OCI-LY7 (cell line): Measurements from ENCODE around the gene CHCHD6. TPM values are rescaled to one million over a fixed set of nuclear protein-coding genes. Genes with fewer than 3 reads are reported as not detected.

Experiments used
- BruUV-seq: library from RNA; stranded (reverse); fragments of 400-500 nt; replicated peaks from 2 replicates; lab custom pipeline; 2021; lab: Mats Ljungman, UMichigan
- CTCF ChIA-PET: fragments of 300-600 bp; sonication (Branson Sonifier 250); formaldehyde crosslinking; loops from one replicate; lab custom pipeline; 2022; ENCODE audit warnings: antibody characterized with exemption; ENCODE audit not compliant: unreplicated experiment; lab: Charles Lee
- POLR2A ChIA-PET: fragments of 300-600 bp; sonication (Branson Sonifier 250); formaldehyde crosslinking; loops from one replicate; lab custom pipeline; 2022; ENCODE audit warnings: antibody characterized with exemption; lab: Charles Lee
- DNase-seq: peaks from one replicate; pipeline ENCODE4 v3.0.0-alpha.2; 2015; ENCODE audit warnings: low spot score
- H2AFZ ChIP-seq: fragments of 200-600 bp; sonication (generic), shearing (Covaris generic); 2 replicates; pipeline ENCODE4 v1.6.1; 2014; ENCODE audit warnings: mild to moderate bottlenecking, antibody characterized with exemption, low read length, moderate library complexity
- H3K27ac ChIP-seq: fragments of 200-600 bp; sonication (generic); 2 replicates; pipeline ENCODE4 v1.5.1; 2014; ENCODE audit warnings: mixed run types, low read depth, mild to moderate bottlenecking, moderate library complexity, low read length, inconsistent platforms; ENCODE audit not compliant: poor library complexity, severe bottlenecking
- H3K36me3 ChIP-seq: fragments of 200-600 bp; sonication (generic); 2 replicates; pipeline ENCODE4 v1.6.1; 2014; ENCODE audit warnings: mild to moderate bottlenecking, antibody characterized with exemption, low read length, moderate library complexity, mixed read lengths; ENCODE audit not compliant: insufficient read depth
- H3K4me1 ChIP-seq: fragments of 200-600 bp; sonication (generic); 2 replicates; pipeline ENCODE4 v1.5.1; 2014; ENCODE audit warnings: mild to moderate bottlenecking, low read length; ENCODE audit not compliant: insufficient read depth, poor library complexity, severe bottlenecking
- H3K4me2 ChIP-seq: fragments of 200-600 bp; sonication (generic); 2 replicates; pipeline ENCODE4 v1.6.1; 2014; ENCODE audit warnings: mild to moderate bottlenecking, low read length
- H3K4me3 ChIP-seq: fragments of 200-600 bp; sonication (generic); 2 replicates; pipeline ENCODE4 v1.5.1; 2014; ENCODE audit warnings: mild to moderate bottlenecking, low read depth, low read length; ENCODE audit not compliant: poor library complexity, severe bottlenecking
- H3K79me2 ChIP-seq: fragments of 200-600 bp; sonication (generic); 2 replicates; pipeline ENCODE4 v1.6.1; 2016; ENCODE audit warnings: low read depth, mild to moderate bottlenecking, low read length, moderate library complexity, mixed read lengths; ENCODE audit not compliant: insufficient read depth
- H3K9me2 ChIP-seq: fragments of 200-600 bp; sonication (generic); 2 replicates; pipeline ENCODE4 v1.6.1; 2016; ENCODE audit warnings: mild to moderate bottlenecking, low read length, mixed read lengths; ENCODE audit not compliant: insufficient read depth
- H3K9me3 ChIP-seq: fragments of 200-600 bp; sonication (generic); 2 replicates; pipeline ENCODE4 v1.6.1; 2014; ENCODE audit warnings: mild to moderate bottlenecking, mixed run types, low read length, mixed read lengths
- H4K20me1 ChIP-seq: fragments of 200-600 bp; sonication (generic); 2 replicates; pipeline ENCODE4 v1.6.1; 2014; ENCODE audit warnings: mild to moderate bottlenecking, antibody characterized with exemption, low read length, moderate library complexity, mixed read lengths; ENCODE audit not compliant: insufficient read depth
- EZH2phosphoT487 ChIP-seq: fragments of 200-600 bp; sonication (generic); IDR thresholded peaks from 2 replicates; pipeline ENCODE4 v1.6.1; 2018; ENCODE audit warnings: low read depth, borderline replicate concordance, mild to moderate bottlenecking, mixed run types, antibody characterized with exemption, low read length, moderate library complexity, mixed read lengths
- intact Hi-C: fragments of 100-400 bp; cut with micrococcal nuclease; formaldehyde crosslinking; loops from one replicate; pipeline ENCODE4 v1.10.0; 2022; ENCODE audit not compliant: unreplicated experiment
- total RNA-seq, 2 experiments: library from RNA; depleted of rRNA in 1 of 2; stranded (reverse); fragments of >200 nt in 1 of 2; shearing (Covaris generic) in 1 of 2; gene quantifications; 2 replicates each; pipeline ENCODE4 v1.2.3, GENCODE V29; 2014 to 2022
- TF ChIP-seq, protein P1 (sequence below): fragments of 200-600 bp; sonication (generic); conservative IDR thresholded peaks from 2 replicates; pipeline ENCODE4 v1.5.1; 2014; ENCODE audit warnings: mild to moderate bottlenecking, antibody characterized with exemption, low read length, moderate library complexity, mixed read lengths

CHCHD6 gene
- total RNA-seq, 2 experiments from 2014 or later = 14.7 to 21.2 TPM

DNA sequence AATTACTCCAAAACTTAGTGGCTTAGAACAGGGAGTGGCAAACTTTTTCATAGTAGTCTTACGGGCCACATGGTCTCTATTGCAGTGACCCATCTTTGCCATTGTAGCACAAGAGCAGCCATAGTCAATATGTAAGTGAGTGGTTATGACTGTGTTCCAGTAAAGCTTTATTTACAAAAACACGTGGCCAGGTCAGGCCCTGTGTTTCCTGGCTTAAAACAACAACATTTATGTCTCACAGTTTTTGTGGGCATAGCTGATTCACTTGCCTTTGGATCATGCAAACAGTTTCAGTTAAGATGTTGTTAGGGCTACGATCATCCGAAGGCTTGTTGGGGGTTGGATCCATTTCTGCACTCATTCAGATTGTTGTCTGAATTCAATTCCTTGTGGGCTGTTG is 103.8 kb downstream of the CHCHD6 start:
- BruUV-seq = no TSS peak
- H3K36me3 ChIP-seq = no peaks in the 10 kb centered on the region
- no peak overlapping the region for H2AFZ ChIP-seq
- TF ChIP-seq EZH2phosphoT487 = no peak
- TF ChIP-seq, protein P1, sequence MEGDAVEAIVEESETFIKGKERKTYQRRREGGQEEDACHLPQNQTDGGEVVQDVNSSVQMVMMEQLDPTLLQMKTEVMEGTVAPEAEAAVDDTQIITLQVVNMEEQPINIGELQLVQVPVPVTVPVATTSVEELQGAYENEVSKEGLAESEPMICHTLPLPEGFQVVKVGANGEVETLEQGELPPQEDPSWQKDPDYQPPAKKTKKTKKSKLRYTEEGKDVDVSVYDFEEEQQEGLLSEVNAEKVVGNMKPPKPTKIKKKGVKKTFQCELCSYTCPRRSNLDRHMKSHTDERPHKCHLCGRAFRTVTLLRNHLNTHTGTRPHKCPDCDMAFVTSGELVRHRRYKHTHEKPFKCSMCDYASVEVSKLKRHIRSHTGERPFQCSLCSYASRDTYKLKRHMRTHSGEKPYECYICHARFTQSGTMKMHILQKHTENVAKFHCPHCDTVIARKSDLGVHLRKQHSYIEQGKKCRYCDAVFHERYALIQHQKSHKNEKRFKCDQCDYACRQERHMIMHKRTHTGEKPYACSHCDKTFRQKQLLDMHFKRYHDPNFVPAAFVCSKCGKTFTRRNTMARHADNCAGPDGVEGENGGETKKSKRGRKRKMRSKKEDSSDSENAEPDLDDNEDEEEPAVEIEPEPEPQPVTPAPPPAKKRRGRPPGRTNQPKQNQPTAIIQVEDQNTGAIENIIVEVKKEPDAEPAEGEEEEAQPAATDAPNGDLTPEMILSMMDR = no peak
- H4K20me1 ChIP-seq = no peaks in the 10 kb centered on the region
- H3K4me2 ChIP-seq = no peak overlapping the region
- H3K9me2 ChIP-seq = no peaks in the 10 kb centered on the region
- intact Hi-C loops = no loop called here
- H3K27ac ChIP-seq = no peak overlapping the region
- no peaks in the 10 kb centered on the region for H3K9me3 ChIP-seq
- H3K4me3 ChIP-seq = no peak overlapping the region
- POLR2A ChIA-PET = no interaction called here
- no peak for DNase-seq
- CTCF ChIA-PET = no interaction called here
- no peaks in the 10 kb centered on the region for H3K4me1 ChIP-seq
- H3K79me2 ChIP-seq = no peaks in the 10 kb centered on the region

DNA sequence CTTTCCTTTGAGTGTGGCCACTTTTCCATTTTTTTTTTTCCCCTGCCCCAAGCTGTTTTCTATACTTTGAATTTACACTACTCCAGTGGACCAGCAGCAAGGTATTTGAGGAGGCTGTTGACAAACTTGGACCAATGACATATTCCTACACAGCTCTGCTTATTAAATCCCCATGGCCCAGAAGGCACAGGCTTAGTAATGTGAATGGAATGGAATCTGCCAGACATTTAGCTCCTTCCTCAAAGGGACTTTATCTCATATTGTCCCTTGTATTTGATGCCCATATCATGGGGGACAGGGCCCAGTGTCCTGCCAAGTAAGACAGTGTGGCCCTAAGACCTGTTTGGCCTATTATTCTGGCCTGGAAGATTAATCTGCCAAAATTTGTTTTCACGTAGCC is 107.5 kb downstream of the CHCHD6 start:
- H3K9me3 ChIP-seq = no peaks in the 10 kb centered on the region
- H3K9me2 ChIP-seq = no peaks in the 10 kb centered on the region
- ChIA-PET CTCF (no interaction called here), POLR2A (no interaction called here)
- H2AFZ ChIP-seq = no peak overlapping the region
- intact Hi-C loops = no loop called here
- H3K4me3 ChIP-seq = no peak overlapping the region
- H3K36me3 ChIP-seq = no peaks in the 10 kb centered on the region
- H3K4me2 ChIP-seq = no peak overlapping the region
- no peak overlapping the region for H3K27ac ChIP-seq
- no peaks in the 10 kb centered on the region for H3K4me1 ChIP-seq
- H3K79me2 ChIP-seq = no peaks in the 10 kb centered on the region
- DNase-seq = no peak
- no peaks in the 10 kb centered on the region for H4K20me1 ChIP-seq
- BruUV-seq = no TSS peak
- no peak for TF ChIP-seq EZH2phosphoT487
- TF ChIP-seq, protein P1 = no peak

DNA sequence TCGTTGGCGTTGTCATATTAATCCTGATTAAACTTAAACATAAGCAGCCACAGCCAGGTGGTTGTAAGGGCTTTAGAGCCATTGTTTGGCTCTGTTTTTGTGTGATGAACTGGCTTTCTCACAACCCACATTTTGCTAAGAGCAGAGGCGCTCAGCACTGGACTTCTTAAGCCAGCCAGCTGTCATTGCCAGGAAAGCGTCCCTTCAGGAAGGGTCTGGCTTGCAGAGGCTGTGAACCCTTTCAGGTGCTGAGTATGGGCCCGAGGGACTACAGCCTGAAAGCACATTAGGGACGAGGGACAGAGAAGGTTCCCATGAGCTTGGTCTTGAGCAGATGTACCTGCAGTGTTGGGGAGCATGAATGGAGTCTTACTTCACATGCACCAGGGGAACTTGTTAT is 112.3 kb downstream of the CHCHD6 start:
- POLR2A ChIA-PET = no interaction called here
- DNase-seq = no peak
- CTCF ChIA-PET = no interaction called here

More for the DNA sequence above, 112.3 kb downstream of the CHCHD6 start:
- no peak overlapping the region for H2AFZ ChIP-seq
- no peak overlapping the region for H3K27ac ChIP-seq
- no peaks in the 10 kb centered on the region for H3K4me1 ChIP-seq
- no peak for TF ChIP-seq EZH2phosphoT487
- TF ChIP-seq, protein P1 = no peak
- no peaks in the 10 kb centered on the region for H3K9me3 ChIP-seq
- H3K4me3 ChIP-seq = no peak overlapping the region
- H3K79me2 ChIP-seq = no peaks in the 10 kb centered on the region
- BruUV-seq = no TSS peak
- H3K36me3 ChIP-seq = no peaks in the 10 kb centered on the region
- H3K9me2 ChIP-seq = no peaks in the 10 kb centered on the region
- no peak overlapping the region for H3K4me2 ChIP-seq
- no peaks in the 10 kb centered on the region for H4K20me1 ChIP-seq
- intact Hi-C loops = no loop called here
